NCI-H187 treated with DMSO at 0.1 percent for 48 hours (cell line): ENCODE data around the gene PAPPA.

Source experiments
- DNase-seq: peaks from one replicate; lab custom pipeline; 2025; lab: John Stamatoyannopoulos, UW

Gene PAPPA

GRCh38 chr9:116151966-116152381, 1.6 kb upstream of the PAPPA start:
- no peak for DNase-seq

DNA sequence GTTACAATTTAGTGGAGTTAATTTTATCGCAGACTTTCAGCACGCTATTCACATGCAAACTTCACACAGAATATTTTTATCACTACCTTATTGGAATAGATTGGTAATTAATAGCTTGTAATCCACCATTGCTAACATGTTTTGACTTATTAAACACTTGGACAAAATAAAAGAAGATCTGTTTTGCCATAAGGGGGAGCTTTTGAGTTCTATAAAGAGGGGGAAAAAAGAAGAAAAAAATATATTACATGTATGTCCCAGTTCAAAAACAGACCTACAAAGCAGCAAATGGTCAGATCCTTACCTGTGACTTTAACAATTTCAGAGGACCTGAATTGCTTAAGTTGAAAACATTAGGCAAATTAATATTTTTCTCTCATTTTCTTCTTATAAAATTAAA, 1.2 kb upstream of the PAPPA start:
- DNase-seq: no peak

GRCh38 chr9:116152941-116153764, 438 bp upstream of the PAPPA start:
- no peak for DNase-seq

GRCh38 chr9:116154334-116154975, 864 bp downstream of the PAPPA start:
- no peak for DNase-seq

DNA sequence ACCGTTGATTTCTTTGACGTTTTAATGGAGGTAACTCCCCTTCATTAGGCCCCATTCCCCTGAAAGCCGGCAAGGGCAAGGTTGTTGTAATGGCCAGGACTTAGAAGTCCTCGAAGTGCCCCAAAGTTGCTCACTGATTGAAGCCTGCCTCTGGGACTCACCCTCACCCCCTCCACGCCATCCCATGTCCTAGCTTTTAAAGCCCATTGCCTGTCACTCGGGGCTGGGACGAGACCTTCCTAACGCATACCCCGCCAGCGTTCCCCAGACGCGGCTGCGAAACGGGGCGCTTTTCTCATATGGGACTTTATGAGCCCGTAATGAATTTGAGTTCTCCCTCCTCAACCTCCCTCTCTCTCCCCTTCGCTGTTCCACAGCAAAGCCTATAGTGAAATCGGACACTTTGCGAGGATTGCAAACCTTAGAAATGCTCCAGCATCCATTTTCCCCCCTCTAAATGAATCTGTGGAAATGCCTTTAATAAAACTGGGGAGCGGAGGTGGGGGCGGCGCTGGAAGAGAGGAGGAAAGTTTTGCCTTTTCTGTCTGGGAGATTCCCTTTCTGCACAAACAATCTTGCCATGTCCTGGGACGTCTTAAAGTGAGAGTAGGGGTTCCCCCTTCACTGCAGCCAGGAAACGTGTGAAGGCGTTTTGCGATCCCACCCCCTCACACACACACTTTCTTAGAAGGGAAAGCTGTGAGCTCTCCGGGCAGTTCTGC, 1.5 kb downstream of the PAPPA start:
- no peak for DNase-seq

DNA sequence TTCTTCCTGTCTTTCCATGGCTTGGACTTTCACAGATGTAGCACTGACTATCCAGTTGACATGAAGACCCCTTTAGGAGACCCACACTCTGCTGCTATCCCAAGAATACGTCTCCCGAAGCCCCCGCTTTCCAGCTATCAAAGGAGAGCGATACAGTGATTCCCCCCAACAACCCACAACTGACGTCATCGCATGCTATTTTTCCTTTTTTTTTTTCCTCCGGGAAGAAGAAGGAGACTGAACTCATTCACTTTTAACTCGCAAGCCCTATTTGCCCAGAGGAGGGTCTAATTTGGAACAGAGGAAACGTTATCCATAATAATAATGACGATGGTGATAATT, 2.1 kb downstream of the PAPPA start:
- DNase-seq: no peak

DNA sequence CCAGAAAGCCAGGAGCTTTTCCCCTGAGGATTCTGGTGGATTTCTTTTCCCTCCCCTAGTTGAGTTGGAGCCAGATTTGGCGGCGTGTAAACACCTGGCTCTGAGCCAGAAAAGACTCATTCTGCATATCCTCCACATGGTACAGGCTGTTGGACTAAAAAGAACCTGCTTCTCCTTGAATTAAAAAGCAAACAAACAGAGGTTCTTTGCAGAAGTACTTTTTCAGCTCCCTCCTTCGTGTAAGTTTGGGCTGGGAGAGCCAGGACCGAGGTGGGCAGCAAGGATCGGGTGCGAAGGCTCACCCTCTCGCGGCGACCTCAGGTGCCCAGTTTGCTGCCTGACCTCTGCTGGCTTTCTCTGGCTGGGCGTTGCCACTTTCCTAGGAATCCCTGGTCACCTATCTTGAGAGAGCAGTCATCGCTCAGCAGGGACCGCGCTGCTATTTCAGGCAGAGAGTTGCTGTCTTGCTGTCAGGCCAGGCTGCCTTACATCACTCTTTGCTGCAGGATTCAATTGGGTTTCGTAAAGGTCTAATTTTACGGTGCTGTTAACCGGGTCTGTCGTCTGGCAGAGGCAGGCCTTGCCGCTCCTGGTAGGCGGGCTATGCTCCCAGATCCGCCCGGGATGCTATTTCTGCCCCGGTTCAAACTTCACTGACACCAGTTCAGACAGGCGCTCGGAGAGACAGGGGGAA, 3.2 kb downstream of the PAPPA start:
- DNase-seq: peak; percentile 11

DNA sequence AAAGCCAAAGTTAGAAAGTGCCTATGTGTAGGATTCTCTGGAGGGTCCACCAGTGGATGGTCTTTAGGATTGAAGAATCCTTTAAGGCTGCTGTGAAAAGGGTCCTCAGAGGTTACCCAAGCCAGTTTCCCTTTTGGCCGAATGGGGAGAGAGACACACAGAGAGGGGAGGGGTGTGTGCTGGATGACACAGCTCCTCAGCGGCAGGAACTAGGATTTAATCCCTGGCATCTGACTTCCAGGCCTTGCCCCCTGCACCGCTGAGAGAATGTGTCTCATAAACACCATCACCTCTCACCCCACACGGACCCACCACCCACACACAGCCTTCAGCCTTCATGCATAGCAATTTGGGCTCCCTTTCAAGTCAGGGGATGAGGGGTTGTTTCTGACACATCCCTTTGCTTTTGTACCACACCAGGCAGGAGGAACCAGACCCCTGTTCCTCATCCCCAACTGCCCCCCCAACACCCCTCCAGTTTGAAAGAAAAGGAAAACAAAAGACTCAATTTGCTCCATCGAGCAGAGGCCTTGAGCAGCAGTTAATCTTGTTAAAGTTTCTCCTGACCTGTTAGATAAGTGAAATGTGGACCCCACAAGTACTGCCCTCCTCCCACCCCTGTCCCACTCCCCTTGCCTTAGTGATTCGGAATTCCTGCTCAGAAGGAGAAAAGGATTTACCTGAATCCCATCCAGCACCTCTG, 4.0 kb downstream of the PAPPA start:
- DNase-seq: no peak

DNA sequence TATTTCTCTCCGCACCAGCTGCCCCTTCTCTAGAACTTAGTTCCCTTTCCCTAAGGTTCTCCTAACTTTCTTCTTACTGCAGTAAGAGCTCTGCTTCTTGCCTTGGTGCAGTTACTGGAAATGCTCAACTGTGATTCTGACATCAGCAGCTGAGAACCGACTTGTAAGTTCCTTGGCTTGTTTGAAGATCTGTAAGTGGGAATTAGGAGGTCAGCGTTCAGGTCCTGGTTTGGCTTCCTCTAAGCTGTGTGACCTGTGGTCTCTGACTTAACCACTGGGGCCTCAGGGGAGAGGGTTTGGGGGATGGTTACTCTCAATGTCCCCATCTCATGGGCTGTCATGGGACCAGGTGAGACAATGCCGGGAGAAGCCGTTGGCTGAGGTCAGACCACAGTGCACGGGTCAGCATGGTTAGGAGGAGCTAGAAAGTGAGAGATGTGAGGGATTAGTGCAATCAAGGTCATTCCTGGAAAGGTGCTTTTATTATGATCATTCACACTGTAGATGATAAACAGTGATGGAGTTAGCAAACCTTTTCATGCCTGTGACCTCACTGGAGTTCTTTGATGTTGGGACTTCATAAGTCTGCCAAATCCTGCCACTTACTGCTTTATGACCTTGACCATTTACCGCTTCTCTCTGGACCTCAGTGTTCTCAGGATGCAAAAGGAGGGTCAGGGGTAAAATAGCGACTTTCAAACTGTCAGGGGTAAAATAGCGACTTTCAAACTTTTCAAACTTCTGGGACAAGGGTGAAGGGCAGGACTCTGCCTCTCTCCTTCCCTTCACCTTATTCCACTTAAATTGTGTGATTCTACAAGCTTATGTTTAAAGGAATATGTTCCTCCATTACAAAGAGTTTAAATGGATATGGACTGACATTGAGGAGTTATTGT, 7.3 kb downstream of the PAPPA start:
- no peak for DNase-seq

GRCh38 chr9:116162241-116162781, 8.7 kb downstream of the PAPPA start:
- no peak for DNase-seq

GRCh38 chr9:116163293-116164055, 9.9 kb downstream of the PAPPA start:
- DNase-seq: no peak

DNA sequence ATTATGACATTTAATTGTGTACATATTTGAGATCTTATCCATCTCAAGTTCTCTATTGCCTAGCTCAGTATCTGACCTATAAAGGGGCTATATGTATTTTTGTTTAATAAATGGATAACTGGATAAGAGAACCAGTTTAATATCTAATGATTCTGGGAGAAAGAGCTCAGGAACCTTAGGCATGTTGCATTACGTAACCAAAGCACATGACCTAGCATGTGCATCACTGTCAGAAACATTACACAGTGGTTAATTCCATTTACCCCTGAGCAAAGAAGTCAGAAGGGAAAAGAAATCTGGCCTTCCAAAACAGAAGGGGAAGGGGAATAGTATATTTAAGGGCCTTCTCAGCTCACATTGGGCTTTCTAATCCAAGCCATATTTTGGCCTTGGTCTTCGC, 12.3 kb downstream of the PAPPA start:
- DNase-seq: no peak

- no peak for DNase-seq
These were observed 13.1 kb downstream of the PAPPA start for GRCh38 chr9:116166713-116167112.

DNA sequence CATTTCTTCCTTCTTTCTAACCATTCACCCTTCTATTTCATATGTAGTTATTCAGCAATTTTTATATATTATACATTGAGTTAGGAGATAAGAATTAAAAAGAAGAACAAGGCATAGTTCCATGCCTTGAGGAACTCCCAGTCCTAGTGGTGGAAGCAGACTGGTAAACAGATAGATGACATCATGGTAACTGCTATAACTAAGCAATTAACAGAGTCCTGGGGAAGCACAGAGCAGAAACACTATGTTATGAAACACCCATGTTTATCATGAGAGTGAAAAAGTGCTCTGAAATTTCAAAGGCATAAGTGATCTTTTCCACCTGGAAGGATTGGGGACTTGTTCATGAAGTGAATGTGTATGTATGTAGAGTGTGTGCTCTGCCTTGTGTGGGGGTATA, 14.6 kb downstream of the PAPPA start:
- no peak for DNase-seq

GRCh38 chr9:116172216-116172615, 18.6 kb downstream of the PAPPA start:
- no peak for DNase-seq

- no peak for DNase-seq
These were observed 20.8 kb downstream of the PAPPA start for GRCh38 chr9:116174347-116174746.

GRCh38 chr9:116175614-116176013, 22.0 kb downstream of the PAPPA start:
- DNase-seq: no peak

DNA sequence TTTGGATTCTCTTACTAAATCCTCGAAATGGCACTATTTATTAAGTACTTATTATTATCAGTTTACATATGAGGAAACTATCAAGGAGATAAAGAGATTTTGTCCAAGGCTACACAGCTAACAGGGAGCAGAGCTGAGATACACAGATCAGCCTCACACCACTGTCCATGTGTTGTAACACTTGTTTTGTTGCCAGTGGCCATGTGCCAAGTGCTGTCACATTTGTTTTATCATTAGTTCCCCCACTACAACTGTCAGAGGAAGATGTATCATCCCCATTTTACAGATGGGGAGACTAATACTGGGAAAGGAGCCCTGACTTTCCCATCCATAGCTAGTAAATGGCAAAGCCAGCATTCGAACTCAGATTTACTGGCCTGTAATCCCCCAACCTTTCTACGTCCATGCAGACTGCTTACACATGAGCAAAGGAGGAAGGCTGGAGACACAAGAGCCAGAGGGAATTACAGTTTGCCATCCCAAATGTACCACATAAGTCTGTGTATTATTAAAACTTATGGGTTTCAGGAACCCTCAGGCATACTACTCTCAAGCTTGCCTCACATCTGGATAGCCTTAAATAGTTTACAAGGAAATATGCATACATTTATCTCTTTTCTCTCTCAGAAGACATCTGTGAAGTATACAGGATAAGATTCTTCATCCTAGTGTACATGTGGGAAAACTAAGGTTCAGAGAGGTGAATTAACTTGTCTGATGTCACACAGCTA, 25.1 kb downstream of the PAPPA start:
- no peak for DNase-seq

- no peak for DNase-seq
These were observed 26.0 kb downstream of the PAPPA start for GRCh38 chr9:116179568-116179967.
